ENCODE results near the gene NAALAD2.
"Not testable (repeated sequence)": the region's sequence is repeated elsewhere in the genome, so short reads cannot be mapped to it uniquely, and the experiment has no call there.

NAALAD2 gene

GRCh38 chr11:90134478-90135003 is at the start of gene NAALAD2:
Gene NAALAD2, plus strand, starts transcription at chr11:90134663. Its CDS starts 96 bp downstream, at chr11:90134759.
- in situ Hi-C loops (cut with HindIII; ENCODE audit: low sequenced_read_pairs): no loop called here

GRCh38 chr11:90085650-90086049 is 48.8 kb upstream of the NAALAD2 start, which contains the start of gene UBTFL1:
Gene UBTFL1, plus strand, starts transcription at chr11:90085950. Its CDS starts 0 bp downstream, at chr11:90085950.
- in situ Hi-C loops (cut with HindIII; ENCODE audit: low sequenced_read_pairs): not testable (repeated sequence)

GRCh38 chr11:90088731-90089130 is 45.7 kb upstream of the NAALAD2 start:
- in situ Hi-C loops (cut with HindIII; ENCODE audit: low sequenced_read_pairs): not testable (repeated sequence)

- in situ Hi-C loops (cut with HindIII; ENCODE audit: low sequenced_read_pairs): not testable (repeated sequence)
Observed at GRCh38 chr11:90095230-90095924, 39.1 kb upstream of the NAALAD2 start.

- in situ Hi-C loops (cut with HindIII; ENCODE audit: low sequenced_read_pairs): not testable (repeated sequence)
Observed at GRCh38 chr11:90098261-90098660, 36.2 kb upstream of the NAALAD2 start.

- in situ Hi-C loops (cut with HindIII; ENCODE audit: low sequenced_read_pairs): no loop called here
Observed at GRCh38 chr11:90100431-90100830, 34.0 kb upstream of the NAALAD2 start.

GRCh38 chr11:90113541-90113940 is 20.9 kb upstream of the NAALAD2 start:
- in situ Hi-C loops (cut with HindIII; ENCODE audit: low sequenced_read_pairs): no loop called here

GRCh38 chr11:90120191-90120590 is 14.3 kb upstream of the NAALAD2 start:
- in situ Hi-C loops (cut with HindIII; ENCODE audit: low sequenced_read_pairs): no loop called here

- in situ Hi-C loops (cut with HindIII; ENCODE audit: low sequenced_read_pairs): no loop called here
Observed at GRCh38 chr11:90124371-90124770, 10.1 kb upstream of the NAALAD2 start.

- in situ Hi-C loops (cut with HindIII; ENCODE audit: low sequenced_read_pairs): no loop called here
Observed at GRCh38 chr11:90124946-90125345, 9.5 kb upstream of the NAALAD2 start.

GRCh38 chr11:90133560-90134477 is 644 bp upstream of the NAALAD2 start:
- in situ Hi-C loops (cut with HindIII; ENCODE audit: low sequenced_read_pairs): no loop called here

- in situ Hi-C loops (cut with HindIII; ENCODE audit: low sequenced_read_pairs): no loop called here
Observed at GRCh38 chr11:90135016-90135415, 553 bp downstream of the NAALAD2 start.

- in situ Hi-C loops (cut with HindIII; ENCODE audit: low sequenced_read_pairs): no loop called here
Observed at GRCh38 chr11:90148900-90149299, 14.4 kb downstream of the NAALAD2 start.

GRCh38 chr11:90166982-90167573 is 32.6 kb downstream of the NAALAD2 start:
- in situ Hi-C loops (cut with HindIII; ENCODE audit: low sequenced_read_pairs): not testable (repeated sequence)

GRCh38 chr11:90167704-90168103 is 33.2 kb downstream of the NAALAD2 start:
- in situ Hi-C loops (cut with HindIII; ENCODE audit: low sequenced_read_pairs): not testable (repeated sequence)

GRCh38 chr11:90168571-90168970 is 34.1 kb downstream of the NAALAD2 start:
- in situ Hi-C loops (cut with HindIII; ENCODE audit: low sequenced_read_pairs): no loop called here

- in situ Hi-C loops (cut with HindIII; ENCODE audit: low sequenced_read_pairs): no loop called here
Observed at GRCh38 chr11:90171359-90171758, 36.9 kb downstream of the NAALAD2 start.

- in situ Hi-C loops (cut with HindIII; ENCODE audit: low sequenced_read_pairs): no loop called here
Observed at GRCh38 chr11:90176069-90176468, 41.6 kb downstream of the NAALAD2 start.

GRCh38 chr11:90178751-90179150 is 44.3 kb downstream of the NAALAD2 start:
- in situ Hi-C loops (cut with HindIII; ENCODE audit: low sequenced_read_pairs): no loop called here

- in situ Hi-C loops (cut with HindIII; ENCODE audit: low sequenced_read_pairs): no loop called here
Observed at GRCh38 chr11:90179923-90180322, 45.5 kb downstream of the NAALAD2 start.

- in situ Hi-C loops (cut with HindIII; ENCODE audit: low sequenced_read_pairs): no loop called here
Observed at GRCh38 chr11:90187839-90188238, 53.4 kb downstream of the NAALAD2 start.

Measured in endothelial cell of hepatic sinusoid (primary cell).